Rectal smooth muscle tissue (tissue), 1 donor: ENCODE results near the gene PRMT2.
"Not testable (repeated sequence)": the region's sequence is repeated elsewhere in the genome, so short reads cannot be mapped to it uniquely, and the experiment has no call there.

ENCODE experiments used
- H3K27ac ChIP-seq: one replicate; pipeline ENCODE4 v1.7.0; 2013; ENCODE audit warnings: low read depth, low read length, inconsistent platforms
- H3K27me3 ChIP-seq: one replicate; pipeline ENCODE4 v1.7.0; 2013; ENCODE audit warnings: low read length; ENCODE audit not compliant: control insufficient read depth, insufficient read depth
- H3K36me3 ChIP-seq: one replicate; pipeline ENCODE4 v1.7.0; 2013; ENCODE audit warnings: low read length; ENCODE audit not compliant: control insufficient read depth, insufficient read depth
- H3K4me1 ChIP-seq: one replicate; pipeline ENCODE4 v1.7.0; 2013; ENCODE audit warnings: low read length; ENCODE audit not compliant: control insufficient read depth, insufficient read depth
- H3K4me3 ChIP-seq: one replicate; pipeline ENCODE4 v1.7.0; 2013; ENCODE audit warnings: low read length
- H3K9ac ChIP-seq: one replicate; pipeline ENCODE4 v1.7.0; 2013; ENCODE audit warnings: low read length

PRMT2 gene

GRCh38 chr21:46621457-46622182 is 13.9 kb upstream of the PRMT2 start:
- Histone ChIP-seq H3K9ac (no peak overlapping the region), H3K36me3 (no peaks in the 10 kb centered on the region), H3K27ac (peak overlapping the region; percentile 21), H3K4me3 (no peak overlapping the region), H3K4me1 (no peaks in the 10 kb centered on the region), H3K27me3 (no peaks in the 10 kb centered on the region)

- Histone ChIP-seq H3K9ac (no peak overlapping the region), H3K27ac (peak overlapping the region; percentile 20), H3K27me3 (no peaks in the 10 kb centered on the region), H3K4me3 (no peak overlapping the region), H3K4me1 (no peaks in the 10 kb centered on the region), H3K36me3 (no peaks in the 10 kb centered on the region)
Measured at GRCh38 chr21:46622226-46622625, 13.2 kb upstream of the PRMT2 start.

- Histone ChIP-seq H3K36me3 (no peaks in the 10 kb centered on the region), H3K4me3 (no peak overlapping the region), H3K4me1 (no peaks in the 10 kb centered on the region), H3K27me3 (no peaks in the 10 kb centered on the region), H3K9ac (no peak overlapping the region), H3K27ac (no peak overlapping the region)
Measured at GRCh38 chr21:46624050-46624449, 11.4 kb upstream of the PRMT2 start.

- Histone ChIP-seq H3K27me3 (no peaks in the 10 kb centered on the region), H3K27ac (no peak overlapping the region), H3K9ac (no peak overlapping the region), H3K4me1 (no peaks in the 10 kb centered on the region), H3K36me3 (no peaks in the 10 kb centered on the region), H3K4me3 (no peak overlapping the region)
Measured at GRCh38 chr21:46625759-46626158, 9.7 kb upstream of the PRMT2 start.

GRCh38 chr21:46626536-46626935 is 8.9 kb upstream of the PRMT2 start:
- no peak overlapping the region for H3K27ac ChIP-seq
- H3K36me3 ChIP-seq = no peaks in the 10 kb centered on the region
- H3K4me1 ChIP-seq = no peaks in the 10 kb centered on the region

GRCh38 chr21:46626975-46627501 is 8.4 kb upstream of the PRMT2 start:
- Histone ChIP-seq H3K9ac (no peak overlapping the region), H3K4me3 (no peak overlapping the region), H3K27me3 (no peaks in the 10 kb centered on the region), H3K27ac (no peak overlapping the region), H3K36me3 (no peaks in the 10 kb centered on the region), H3K4me1 (no peaks in the 10 kb centered on the region)

More at GRCh38 chr21:46626536-46626935, 8.9 kb upstream of the PRMT2 start:
- Histone ChIP-seq H3K9ac (no peak overlapping the region), H3K27me3 (no peaks in the 10 kb centered on the region), H3K4me3 (no peak overlapping the region)

- Histone ChIP-seq H3K27me3 (no peaks in the 10 kb centered on the region), H3K36me3 (no peaks in the 10 kb centered on the region), H3K9ac (no peak overlapping the region), H3K27ac (no peak overlapping the region), H3K4me3 (no peak overlapping the region), H3K4me1 (no peaks in the 10 kb centered on the region)
Measured at GRCh38 chr21:46627726-46628125, 7.7 kb upstream of the PRMT2 start.

GRCh38 chr21:46628868-46629267 is 6.6 kb upstream of the PRMT2 start:
- no peak overlapping the region for H3K9ac ChIP-seq
- H3K36me3 ChIP-seq = no peaks in the 10 kb centered on the region
- H3K27me3 ChIP-seq = no peaks in the 10 kb centered on the region
- no peaks in the 10 kb centered on the region for H3K4me1 ChIP-seq
- H3K27ac ChIP-seq = no peak overlapping the region
- no peak overlapping the region for H3K4me3 ChIP-seq

GRCh38 chr21:46630915-46631314 is 4.6 kb upstream of the PRMT2 start:
- not testable (repeated sequence) for H3K4me1 ChIP-seq, H3K27me3 ChIP-seq, H3K36me3 ChIP-seq, H3K27ac ChIP-seq, H3K9ac ChIP-seq, H3K4me3 ChIP-seq

- Histone ChIP-seq H3K4me3 (no peak overlapping the region), H3K4me1 (peaks cover 15% of the 10 kb centered on the region), H3K27me3 (no peaks in the 10 kb centered on the region), H3K36me3 (no peaks in the 10 kb centered on the region), H3K27ac (no peak overlapping the region), H3K9ac (no peak overlapping the region)
Measured at GRCh38 chr21:46633566-46633965, 1.9 kb upstream of the PRMT2 start.

GRCh38 chr21:46634427-46634826 is 1.0 kb upstream of the PRMT2 start:
- Histone ChIP-seq H3K36me3 (no peaks in the 10 kb centered on the region), H3K4me1 (peaks cover 15% of the 10 kb centered on the region), H3K4me3 (peak overlapping the region; percentile 90), H3K27me3 (no peaks in the 10 kb centered on the region), H3K27ac (peak overlapping the region; percentile 100), H3K9ac (peak overlapping the region; percentile 68)

- Histone ChIP-seq H3K36me3 (no peaks in the 10 kb centered on the region), H3K4me1 (peaks cover 15% of the 10 kb centered on the region), H3K27ac (peak overlapping the region; percentile 100), H3K4me3 (peak overlapping the region; percentile 90), H3K9ac (peak overlapping the region; percentile 68), H3K27me3 (no peaks in the 10 kb centered on the region)
Measured at GRCh38 chr21:46634966-46635323, 529 bp upstream of the PRMT2 start.

- Histone ChIP-seq H3K36me3 (peaks cover 2% of the 10 kb centered on the region), H3K4me3 (peak overlapping the region; percentile 100), H3K4me1 (peaks cover 15% of the 10 kb centered on the region), H3K27ac (peak overlapping the region; percentile 100), H3K9ac (peak overlapping the region; percentile 100), H3K27me3 (no peaks in the 10 kb centered on the region)
Measured at GRCh38 chr21:46636181-46636512, 673 bp downstream of the PRMT2 start.
